Lower lobe of right lung (tissue), 2 donors: ENCODE measurements around the gene PDE4B. TPM values are rescaled to one million over a fixed set of nuclear protein-coding genes. Genes with fewer than 3 reads are reported as not detected.

Source experiments
- ATAC-seq, 2 donors: fragments of 200-7000 bp; cut with Tn5 transposase; one replicate each; pipeline ENCODE4 v1.9.1; 2020 to 2022; ENCODE audit warnings: mild to moderate bottlenecking in 2 of 2, moderate library complexity in 2 of 2
- DNase-seq: peaks from one replicate; pipeline ENCODE4 v3.0.0-alpha.2; 2020
- H3K27ac ChIP-seq: fragments of 200-600 bp; one replicate; pipeline ENCODE4 v1.8.0; 2022
- H3K27me3 ChIP-seq: fragments of 200-600 bp; one replicate; pipeline ENCODE4 v1.8.0; 2022; ENCODE audit warnings: low read depth
- H3K36me3 ChIP-seq: fragments of 200-600 bp; one replicate; pipeline ENCODE4 v1.8.0; 2022; ENCODE audit warnings: mild to moderate bottlenecking
- H3K4me1 ChIP-seq: fragments of 200-600 bp; one replicate; pipeline ENCODE4 v1.8.0; 2022
- H3K4me3 ChIP-seq: fragments of 200-600 bp; one replicate; pipeline ENCODE4 v1.8.0; 2022; ENCODE audit warnings: mild to moderate bottlenecking
- H3K9me3 ChIP-seq: fragments of 200-600 bp; one replicate; pipeline ENCODE4 v1.8.0; 2022
- intact Hi-C: fragments of 100-400 bp; cut with DNase I; formaldehyde crosslinking; loops from one replicate; pipeline ENCODE4 v1.11.0; 2022
- total RNA-seq: library from RNA; stranded (reverse); fragmentation: NEBNext Ultra II Directional; extraction: Animal tissue kit (Norgen Biotek cat#: 25700); gene quantifications from one replicate; pipeline ENCODE4 v1.2.1, GENCODE V29; 2021
- TF ChIP-seq, protein P1 (sequence below): fragments of 200-600 bp; IDR thresholded peaks from one replicate; pipeline ENCODE4 v1.8.0; 2022; ENCODE audit warnings: antibody characterized with exemption, mild to moderate bottlenecking
- donor health status: DM: no; HTN: yes; CAD: no; lungs with severe emphysema.

PDE4B gene
- total RNA-seq, 1 donor from 2014 or later = 26.9 TPM

GRCh38 chr1:66291531-66291864 is 498.8 kb downstream of the PDE4B start:
- TF ChIP-seq, protein P1, sequence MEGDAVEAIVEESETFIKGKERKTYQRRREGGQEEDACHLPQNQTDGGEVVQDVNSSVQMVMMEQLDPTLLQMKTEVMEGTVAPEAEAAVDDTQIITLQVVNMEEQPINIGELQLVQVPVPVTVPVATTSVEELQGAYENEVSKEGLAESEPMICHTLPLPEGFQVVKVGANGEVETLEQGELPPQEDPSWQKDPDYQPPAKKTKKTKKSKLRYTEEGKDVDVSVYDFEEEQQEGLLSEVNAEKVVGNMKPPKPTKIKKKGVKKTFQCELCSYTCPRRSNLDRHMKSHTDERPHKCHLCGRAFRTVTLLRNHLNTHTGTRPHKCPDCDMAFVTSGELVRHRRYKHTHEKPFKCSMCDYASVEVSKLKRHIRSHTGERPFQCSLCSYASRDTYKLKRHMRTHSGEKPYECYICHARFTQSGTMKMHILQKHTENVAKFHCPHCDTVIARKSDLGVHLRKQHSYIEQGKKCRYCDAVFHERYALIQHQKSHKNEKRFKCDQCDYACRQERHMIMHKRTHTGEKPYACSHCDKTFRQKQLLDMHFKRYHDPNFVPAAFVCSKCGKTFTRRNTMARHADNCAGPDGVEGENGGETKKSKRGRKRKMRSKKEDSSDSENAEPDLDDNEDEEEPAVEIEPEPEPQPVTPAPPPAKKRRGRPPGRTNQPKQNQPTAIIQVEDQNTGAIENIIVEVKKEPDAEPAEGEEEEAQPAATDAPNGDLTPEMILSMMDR = no peak
- H3K27ac ChIP-seq = no peak overlapping the region
- H3K36me3 ChIP-seq = no peaks in the 10 kb centered on the region
- H3K4me3 ChIP-seq = no peak overlapping the region
- H3K27me3 ChIP-seq = no peaks in the 10 kb centered on the region
- no peaks in the 10 kb centered on the region for H3K9me3 ChIP-seq
- peaks cover 14% of the 10 kb centered on the region for H3K4me1 ChIP-seq
- ATAC-seq = no peak
- DNase-seq = no peak
- intact Hi-C loops = no loop called here

DNA sequence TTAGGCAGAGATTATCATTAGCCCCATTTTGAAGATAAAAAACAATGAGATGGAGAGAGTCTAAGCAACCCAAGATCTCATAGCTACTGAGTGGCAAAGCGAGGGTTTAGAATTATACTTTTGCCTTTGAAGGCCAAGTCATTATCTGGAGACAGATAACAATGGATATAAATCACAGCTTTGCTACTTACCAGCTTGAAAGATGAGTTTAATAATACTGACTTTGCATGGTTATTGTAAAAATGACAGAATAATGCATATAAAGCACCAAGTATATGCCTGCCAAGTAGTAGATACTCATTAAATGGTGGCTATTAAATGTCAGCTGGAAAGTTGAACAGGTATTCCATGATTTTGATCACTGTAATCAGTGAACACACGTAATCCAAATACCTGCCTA is 499.6 kb downstream of the PDE4B start:
- H3K36me3 ChIP-seq = no peaks in the 10 kb centered on the region
- H3K27ac ChIP-seq = no peak overlapping the region

DNA sequence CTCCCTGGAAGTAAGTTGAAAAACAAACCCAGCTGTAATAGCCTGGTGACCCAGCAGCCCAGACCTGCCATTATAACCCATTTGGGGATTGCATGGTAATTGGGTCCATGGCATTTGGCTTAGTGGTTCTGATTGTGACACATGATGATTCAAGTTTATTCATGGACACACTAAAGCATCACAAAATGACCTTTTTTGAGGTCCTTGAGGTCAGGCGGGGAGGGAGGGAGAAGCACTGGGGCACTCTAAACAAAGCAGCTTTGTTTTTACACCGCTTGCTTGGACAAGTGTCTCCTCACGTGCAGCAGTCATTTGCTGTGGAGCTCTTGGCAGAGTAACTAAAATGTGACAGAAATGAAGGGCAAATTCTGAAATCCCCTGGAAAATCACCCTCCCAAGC is 500.2 kb downstream of the PDE4B start:
- TF ChIP-seq, protein P1 = no peak
- DNase-seq (no peak), ATAC-seq (no peak)
- H3K9me3 ChIP-seq = no peaks in the 10 kb centered on the region
- no peak overlapping the region for H3K27ac ChIP-seq
- no peaks in the 10 kb centered on the region for H3K36me3 ChIP-seq
- no peak overlapping the region for H3K4me3 ChIP-seq
- H3K27me3 ChIP-seq = no peaks in the 10 kb centered on the region
- H3K4me1 ChIP-seq = peaks cover 14% of the 10 kb centered on the region
- intact Hi-C loops = no loop called here

More for the DNA sequence above, 499.6 kb downstream of the PDE4B start:
- H3K4me1 ChIP-seq = peaks cover 14% of the 10 kb centered on the region
- TF ChIP-seq, protein P1 = no peak
- H3K27me3 ChIP-seq = no peaks in the 10 kb centered on the region
- intact Hi-C loops = no loop called here
- DNase-seq = no peak
- no peak overlapping the region for H3K4me3 ChIP-seq
- H3K9me3 ChIP-seq = no peaks in the 10 kb centered on the region
- no peak for ATAC-seq

DNA sequence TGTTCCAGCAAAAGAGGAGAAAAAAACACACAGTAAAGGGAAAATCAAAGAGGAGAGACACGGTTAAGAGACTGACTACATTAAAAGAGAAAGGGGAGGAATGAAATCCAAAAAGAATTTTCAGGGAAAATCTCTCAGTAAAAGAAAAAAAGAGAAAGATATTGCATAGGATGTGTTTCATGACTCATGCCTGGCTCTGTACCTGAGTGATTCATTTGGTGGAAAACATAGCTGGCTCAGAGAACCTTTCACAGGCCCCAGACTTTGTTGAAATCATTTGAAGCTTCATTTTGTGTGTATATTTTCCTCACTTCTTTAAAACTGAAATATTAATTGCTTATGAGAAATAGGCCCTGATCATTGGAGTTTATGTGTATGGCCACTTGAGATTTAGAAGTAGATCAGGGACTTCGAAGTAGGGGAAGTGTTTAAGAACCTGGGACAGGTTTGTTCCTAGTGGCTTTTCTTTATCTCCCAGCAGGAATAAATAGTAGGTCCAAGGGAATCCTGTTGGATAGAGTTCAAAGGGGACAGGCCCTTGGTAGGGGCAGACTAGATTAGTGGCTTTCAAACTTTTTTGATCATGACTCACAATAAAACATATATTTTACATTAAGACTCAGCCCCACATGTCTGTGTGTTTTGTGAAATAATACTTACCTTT is 502.1 kb downstream of the PDE4B start:
- peak in 1 of 2 donors; percentile 78 for ATAC-seq
- no peak overlapping the region for H3K4me3 ChIP-seq
- no peaks in the 10 kb centered on the region for H3K9me3 ChIP-seq
- TF ChIP-seq, protein P1 = no peak
- intact Hi-C loops = no loop called here
- H3K36me3 ChIP-seq = no peaks in the 10 kb centered on the region
- H3K27me3 ChIP-seq = no peaks in the 10 kb centered on the region
- peaks cover 14% of the 10 kb centered on the region for H3K4me1 ChIP-seq
- H3K27ac ChIP-seq = peak overlapping the region; percentile 37
- no peak for DNase-seq

DNA sequence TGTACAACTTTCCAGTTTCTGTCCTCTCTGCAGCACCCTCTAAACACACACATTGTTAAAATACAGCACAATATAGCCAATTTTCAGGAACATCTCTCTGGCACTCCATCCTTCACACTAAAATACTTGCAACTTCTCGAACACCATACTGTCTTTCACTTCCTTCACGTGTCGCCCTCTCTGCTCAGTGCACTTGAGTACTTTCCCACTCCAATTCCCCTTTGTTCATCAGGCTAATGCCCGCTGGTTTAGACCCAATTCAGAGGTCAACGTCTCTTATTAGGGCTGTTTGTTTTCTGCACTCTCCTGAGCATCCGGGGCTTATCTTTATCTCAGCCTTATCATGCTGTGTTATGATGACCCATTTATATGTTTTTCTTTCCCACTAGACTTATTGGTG is 503.1 kb downstream of the PDE4B start:
- Histone ChIP-seq H3K4me1 (peaks cover 22% of the 10 kb centered on the region), H3K36me3 (no peaks in the 10 kb centered on the region), H3K27ac (no peak overlapping the region), H3K4me3 (no peak overlapping the region), H3K9me3 (no peaks in the 10 kb centered on the region), H3K27me3 (no peaks in the 10 kb centered on the region)
- no peak for ATAC-seq
- TF ChIP-seq, protein P1 = no peak
- no peak for DNase-seq
- intact Hi-C loops = no loop called here
